Adrenal gland (tissue), 5 donors: ENCODE results near the gene VARS1.

Source experiments
- CTCF ChIP-seq, 6 experiments: fragments of 450-650 bp in 4 of 6; fragments of 200-600 bp in 2 of 6; sonication (generic) in 1 of 6; IDR thresholded peaks; 1 replicate in 5 of 6; 2 replicates in 1 of 6; pipeline versions ENCODE4 v1.5.1 to v1.8.0; 2016 to 2021; ENCODE audit warnings: antibody characterized with exemption in 6 of 6, mild to moderate bottlenecking in 2 of 6, moderate library complexity in 1 of 6
- POLR2A ChIP-seq, 2 donors: fragments of 450-650 bp; IDR thresholded peaks; one replicate each; pipeline ENCODE4 v1.6.1; 2017; ENCODE audit warnings: antibody characterized with exemption in 2 of 2, mild to moderate bottlenecking in 2 of 2, moderate library complexity in 1 of 2
- donor health status: DM: no; HTN: no; CAD: no.

GRCh38 chr6:31844507-31844906 lies 49.0 kb upstream of the VARS1 start:
- TF ChIP-seq CTCF (IDR thresholded peaks at IDR 0.05) (no peak), POLR2A (IDR thresholded peaks at IDR 0.05) (no peak)
